Activated naive CD8-positive, alpha-beta T cell (primary cell): ENCODE data around the gene TET2.

Experiments
- H3K27ac Mint-ChIP-seq: one replicate; pipeline ENCODE4 v1.8.0; 2021; ENCODE audit warnings: mixed read lengths
- H3K27me3 Mint-ChIP-seq: one replicate; pipeline ENCODE4 v1.8.0; 2021; ENCODE audit warnings: mixed read lengths
- H3K36me3 Mint-ChIP-seq: one replicate; pipeline ENCODE4 v1.8.0; 2021; ENCODE audit warnings: mixed read lengths
- H3K4me1 Mint-ChIP-seq: one replicate; pipeline ENCODE4 v1.8.0; 2021; ENCODE audit warnings: low read depth, mixed read lengths
- H3K4me3 Mint-ChIP-seq: one replicate; pipeline ENCODE4 v1.8.0; 2021; ENCODE audit warnings: mild to moderate bottlenecking, mixed read lengths
- H3K9me3 Mint-ChIP-seq: one replicate; pipeline ENCODE4 v1.8.0; 2021; ENCODE audit warnings: low read depth, mixed read lengths

Gene TET2

GRCh38 chr4:105215609-105216313, 69.1 kb downstream of the TET2 start:
- H3K27ac Mint-ChIP-seq, result peak overlapping the region; percentile 52
- H3K36me3 Mint-ChIP-seq, result peaks cover 28% of the 10 kb centered on the region
- H3K4me1 Mint-ChIP-seq, result peaks cover 24% of the 10 kb centered on the region
- H3K27me3 Mint-ChIP-seq, result no peaks in the 10 kb centered on the region
- no peak overlapping the region for H3K4me3 Mint-ChIP-seq
- no peaks in the 10 kb centered on the region for H3K9me3 Mint-ChIP-seq

GRCh38 chr4:105225500-105225899, 78.8 kb downstream of the TET2 start:
- Mint-ChIP-seq H3K4me3 (no peak overlapping the region), H3K27ac (no peak overlapping the region), H3K27me3 (no peaks in the 10 kb centered on the region), H3K4me1 (peaks cover 22% of the 10 kb centered on the region), H3K9me3 (no peaks in the 10 kb centered on the region), H3K36me3 (no peaks in the 10 kb centered on the region)

GRCh38 chr4:105227054-105227453, 80.4 kb downstream of the TET2 start:
- H3K27me3 Mint-ChIP-seq, result no peaks in the 10 kb centered on the region
- no peaks in the 10 kb centered on the region for H3K9me3 Mint-ChIP-seq
- no peak overlapping the region for H3K27ac Mint-ChIP-seq
- no peak overlapping the region for H3K4me3 Mint-ChIP-seq
- H3K36me3 Mint-ChIP-seq, result no peaks in the 10 kb centered on the region
- H3K4me1 Mint-ChIP-seq, result peaks cover 22% of the 10 kb centered on the region

GRCh38 chr4:105230287-105230686, 83.6 kb downstream of the TET2 start:
- H3K27ac Mint-ChIP-seq, result no peak overlapping the region
- H3K4me1 Mint-ChIP-seq, result peaks cover 14% of the 10 kb centered on the region
- H3K4me3 Mint-ChIP-seq, result no peak overlapping the region
- no peaks in the 10 kb centered on the region for H3K27me3 Mint-ChIP-seq
- H3K9me3 Mint-ChIP-seq, result no peaks in the 10 kb centered on the region
- H3K36me3 Mint-ChIP-seq, result peaks cover 18% of the 10 kb centered on the region

GRCh38 chr4:105232374-105232773, 85.7 kb downstream of the TET2 start:
- Mint-ChIP-seq H3K4me1 (peaks cover 4% of the 10 kb centered on the region), H3K4me3 (no peak overlapping the region)

DNA sequence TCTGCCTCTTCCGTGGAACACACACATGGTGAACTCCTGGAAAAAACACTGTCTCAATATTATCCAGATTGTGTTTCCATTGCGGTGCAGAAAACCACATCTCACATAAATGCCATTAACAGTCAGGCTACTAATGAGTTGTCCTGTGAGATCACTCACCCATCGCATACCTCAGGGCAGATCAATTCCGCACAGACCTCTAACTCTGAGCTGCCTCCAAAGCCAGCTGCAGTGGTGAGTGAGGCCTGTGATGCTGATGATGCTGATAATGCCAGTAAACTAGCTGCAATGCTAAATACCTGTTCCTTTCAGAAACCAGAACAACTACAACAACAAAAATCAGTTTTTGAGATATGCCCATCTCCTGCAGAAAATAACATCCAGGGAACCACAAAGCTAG, 87.9 kb downstream of the TET2 start:
- Mint-ChIP-seq H3K4me1 (peaks cover 4% of the 10 kb centered on the region), H3K36me3 (peaks cover 37% of the 10 kb centered on the region), H3K27ac (no peak overlapping the region), H3K27me3 (no peaks in the 10 kb centered on the region), H3K4me3 (no peak overlapping the region), H3K9me3 (no peaks in the 10 kb centered on the region)

More at GRCh38 chr4:105232374-105232773, 85.7 kb downstream of the TET2 start:
- Mint-ChIP-seq H3K27me3 (no peaks in the 10 kb centered on the region), H3K36me3 (peaks cover 32% of the 10 kb centered on the region), H3K9me3 (no peaks in the 10 kb centered on the region), H3K27ac (no peak overlapping the region)

- peaks cover 2% of the 10 kb centered on the region for H3K4me1 Mint-ChIP-seq
- H3K9me3 Mint-ChIP-seq, result no peaks in the 10 kb centered on the region
- no peaks in the 10 kb centered on the region for H3K27me3 Mint-ChIP-seq
- no peak overlapping the region for H3K27ac Mint-ChIP-seq
- no peak overlapping the region for H3K4me3 Mint-ChIP-seq
- H3K36me3 Mint-ChIP-seq, result peaks cover 41% of the 10 kb centered on the region
These were observed 89.7 kb downstream of the TET2 start for GRCh38 chr4:105236202-105236915.

DNA sequence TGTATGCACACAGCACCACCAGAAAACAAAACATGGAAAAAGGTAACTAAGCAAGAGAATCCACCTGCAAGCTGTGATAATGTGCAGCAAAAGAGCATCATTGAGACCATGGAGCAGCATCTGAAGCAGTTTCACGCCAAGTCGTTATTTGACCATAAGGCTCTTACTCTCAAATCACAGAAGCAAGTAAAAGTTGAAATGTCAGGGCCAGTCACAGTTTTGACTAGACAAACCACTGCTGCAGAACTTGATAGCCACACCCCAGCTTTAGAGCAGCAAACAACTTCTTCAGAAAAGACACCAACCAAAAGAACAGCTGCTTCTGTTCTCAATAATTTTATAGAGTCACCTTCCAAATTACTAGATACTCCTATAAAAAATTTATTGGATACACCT, 90.2 kb downstream of the TET2 start:
- no peaks in the 10 kb centered on the region for H3K27me3 Mint-ChIP-seq
- H3K4me3 Mint-ChIP-seq, result no peak overlapping the region
- H3K36me3 Mint-ChIP-seq, result peaks cover 41% of the 10 kb centered on the region
- H3K27ac Mint-ChIP-seq, result no peak overlapping the region
- peaks cover 2% of the 10 kb centered on the region for H3K4me1 Mint-ChIP-seq
- no peaks in the 10 kb centered on the region for H3K9me3 Mint-ChIP-seq

DNA sequence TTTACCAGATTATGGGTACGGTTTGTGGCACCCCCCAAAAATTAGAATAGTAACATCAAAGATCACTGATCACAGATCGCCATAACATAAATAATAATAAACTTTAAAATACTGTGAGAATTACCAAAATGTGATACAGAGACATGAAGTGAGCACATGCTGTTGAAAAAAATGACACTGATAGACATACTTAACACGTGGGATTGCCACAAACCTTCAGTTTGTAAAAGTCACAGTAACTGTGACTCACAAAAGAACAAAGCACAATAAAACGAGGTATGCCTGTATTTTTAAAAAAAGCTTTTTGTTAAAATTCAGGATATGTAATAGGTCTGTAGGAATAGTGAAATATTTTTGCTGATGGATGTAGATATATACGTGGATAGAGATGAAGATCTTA, 93.4 kb downstream of the TET2 start:
- Mint-ChIP-seq H3K4me3 (no peak overlapping the region), H3K27ac (no peak overlapping the region), H3K27me3 (no peaks in the 10 kb centered on the region), H3K9me3 (no peaks in the 10 kb centered on the region), H3K4me1 (peaks cover under 1% of the 10 kb centered on the region), H3K36me3 (peaks cover 35% of the 10 kb centered on the region)

- Mint-ChIP-seq H3K27ac (peak overlapping the region; percentile 10), H3K4me1 (no peaks in the 10 kb centered on the region), H3K27me3 (no peaks in the 10 kb centered on the region), H3K4me3 (no peak overlapping the region), H3K36me3 (peaks cover 23% of the 10 kb centered on the region), H3K9me3 (no peaks in the 10 kb centered on the region)
These were observed 94.8 kb downstream of the TET2 start for GRCh38 chr4:105241451-105241850.

DNA sequence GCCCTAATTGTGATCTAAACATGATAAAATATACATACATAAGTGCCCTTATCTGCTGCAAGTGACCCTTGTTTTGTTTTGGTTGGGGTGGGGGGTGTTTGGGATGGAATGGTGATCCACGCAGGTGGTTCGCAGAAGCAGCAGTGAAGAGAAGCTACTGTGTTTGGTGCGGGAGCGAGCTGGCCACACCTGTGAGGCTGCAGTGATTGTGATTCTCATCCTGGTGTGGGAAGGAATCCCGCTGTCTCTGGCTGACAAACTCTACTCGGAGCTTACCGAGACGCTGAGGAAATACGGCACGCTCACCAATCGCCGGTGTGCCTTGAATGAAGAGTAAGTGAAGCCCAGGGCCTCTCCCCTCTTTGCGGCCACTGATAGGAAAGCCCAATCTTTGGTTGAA, 96.8 kb downstream of the TET2 start:
- Mint-ChIP-seq H3K4me3 (no peak overlapping the region), H3K36me3 (peaks cover 19% of the 10 kb centered on the region), H3K27me3 (no peaks in the 10 kb centered on the region), H3K9me3 (no peaks in the 10 kb centered on the region), H3K4me1 (peaks cover 5% of the 10 kb centered on the region), H3K27ac (no peak overlapping the region)

DNA sequence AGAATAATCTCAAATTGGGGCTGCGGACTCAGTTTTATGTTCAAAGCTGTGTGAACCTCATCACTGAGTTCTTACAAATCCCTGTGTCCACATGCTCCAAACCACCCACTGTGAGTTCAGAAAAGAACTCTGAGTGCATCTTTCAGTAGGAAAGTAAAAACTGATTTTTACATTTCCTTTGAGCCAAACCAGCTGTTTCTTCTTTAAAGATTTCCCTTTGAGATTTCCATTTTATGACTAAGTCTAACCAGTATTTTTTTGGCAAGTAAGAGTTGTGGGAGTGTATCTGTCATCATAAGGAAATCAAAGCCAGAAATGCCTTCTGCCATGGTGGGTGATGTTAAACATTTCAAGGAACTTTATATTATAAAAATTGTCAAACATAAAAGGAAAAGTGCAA, 100.0 kb downstream of the TET2 start:
- Mint-ChIP-seq H3K36me3 (peaks cover 27% of the 10 kb centered on the region), H3K27ac (no peak overlapping the region), H3K9me3 (peaks cover 2% of the 10 kb centered on the region), H3K4me1 (peaks cover 6% of the 10 kb centered on the region), H3K4me3 (no peak overlapping the region), H3K27me3 (no peaks in the 10 kb centered on the region)

- H3K9me3 Mint-ChIP-seq, result peaks cover 6% of the 10 kb centered on the region
- H3K36me3 Mint-ChIP-seq, result peaks cover 38% of the 10 kb centered on the region
- H3K27me3 Mint-ChIP-seq, result no peaks in the 10 kb centered on the region
- H3K4me3 Mint-ChIP-seq, result no peak overlapping the region
- no peak overlapping the region for H3K27ac Mint-ChIP-seq
- H3K4me1 Mint-ChIP-seq, result peaks cover 6% of the 10 kb centered on the region
These were observed 101.9 kb downstream of the TET2 start for GRCh38 chr4:105248613-105249012.

GRCh38 chr4:105257817-105258495, 111.3 kb downstream of the TET2 start:
- no peak overlapping the region for H3K4me3 Mint-ChIP-seq
- H3K4me1 Mint-ChIP-seq, result no peaks in the 10 kb centered on the region
- peaks cover 9% of the 10 kb centered on the region for H3K9me3 Mint-ChIP-seq
- no peaks in the 10 kb centered on the region for H3K27me3 Mint-ChIP-seq
- peaks cover 27% of the 10 kb centered on the region for H3K36me3 Mint-ChIP-seq
- H3K27ac Mint-ChIP-seq, result no peak overlapping the region

DNA sequence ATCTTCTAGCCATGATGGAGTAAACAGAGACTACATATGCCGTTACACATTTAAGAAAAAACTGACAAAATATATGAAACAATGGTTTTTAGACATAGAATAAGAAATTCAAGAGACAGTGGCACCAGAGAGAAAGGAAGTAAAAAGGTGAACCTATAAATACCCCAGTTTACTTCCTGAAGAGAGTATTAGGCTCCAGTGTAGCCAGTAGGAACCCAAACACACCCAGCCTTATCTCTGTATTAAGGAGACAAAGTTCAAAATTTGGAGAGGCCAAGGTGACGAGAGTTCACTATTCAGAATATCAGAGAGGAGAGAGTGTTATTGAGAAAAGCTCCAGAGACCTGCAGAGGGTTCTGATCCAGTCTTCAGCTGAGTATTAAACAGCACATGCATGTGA, 119.0 kb downstream of the TET2 start:
- Mint-ChIP-seq H3K4me3 (no peak overlapping the region), H3K9me3 (no peaks in the 10 kb centered on the region), H3K27me3 (no peaks in the 10 kb centered on the region), H3K36me3 (peaks cover 35% of the 10 kb centered on the region), H3K4me1 (peaks cover 2% of the 10 kb centered on the region), H3K27ac (no peak overlapping the region)
